Stomach (tissue), 9 donors: ENCODE data around the gene SERAC1. TPM values are rescaled to one million over a fixed set of nuclear protein-coding genes. Genes with fewer than 3 reads are reported as not detected.

ENCODE experiments used
- DNase-seq, 2 donors: peaks; one replicate each; pipeline versions ENCODE4 v3.0.0 to v3.0.0-alpha.2; 2013 to 2019
- H3K27ac ChIP-seq, 5 donors: fragments of 200-600 bp in 4 of 5; sonication (generic) in 4 of 5; one replicate each; pipeline ENCODE4 v1.5.1; 2013 to 2019; ENCODE audit warnings: mild to moderate bottlenecking in 1 of 5, moderate library complexity in 1 of 5
- H3K27me3 ChIP-seq, 3 donors: fragments of 200-600 bp; sonication (generic); one replicate each; pipeline ENCODE4 v1.5.1; 2017 to 2019; ENCODE audit warnings: mixed run types in 1 of 3
- H3K36me3 ChIP-seq, 4 donors: fragments of 200-600 bp; sonication (generic); 1 replicate in 3 of 4; 2 replicates in 1 of 4; pipeline ENCODE4 v1.5.1; 2016 to 2019
- H3K4me1 ChIP-seq, 4 donors: fragments of 200-600 bp; sonication (generic); one replicate each; pipeline ENCODE4 v1.5.1; 2016 to 2019
- H3K4me3 ChIP-seq, 4 donors: fragments of 200-600 bp; sonication (generic) in 3 of 4; one replicate each; pipeline ENCODE4 v1.5.1; 2016 to 2019; ENCODE audit warnings: mild to moderate bottlenecking in 1 of 4
- H3K9me3 ChIP-seq, 4 donors: fragments of 200-600 bp; sonication (generic); one replicate each; pipeline ENCODE4 v1.5.1; 2016 to 2019
- EP300 ChIP-seq: sonication (generic); formaldehyde crosslinking; IDR thresholded peaks from one replicate; pipeline ENCODE4 v1.6.1; 2017; ENCODE audit warnings: antibody characterized with exemption
- POLR2A ChIP-seq, 4 donors: fragments of 450-650 bp; IDR thresholded peaks; one replicate each; pipeline ENCODE4 v1.6.1; 2016; ENCODE audit warnings: antibody characterized with exemption in 4 of 4, control low read depth in 2 of 4, mild to moderate bottlenecking in 1 of 4, moderate library complexity in 1 of 4
- POLR2AphosphoS5 ChIP-seq, 3 donors: sonication (generic); formaldehyde crosslinking; IDR thresholded peaks; one replicate each; pipeline ENCODE4 v1.6.1; 2016; ENCODE audit warnings: antibody characterized with exemption in 3 of 3
- WGBS, 5 donors: extraction: QIAGEN DNeasy Blood & Tissue Kit in 3 of 5; methylation state at CpG; one replicate each; pipeline versions ENCODE4 v1.1.5 to v1.1.7; 2013 to 2018; 5-methylcytosine and 5-hydroxymethylcytosine counted together
- intact Hi-C: fragments of 100-400 bp; cut with DNase I; formaldehyde crosslinking; loops from one replicate; pipeline ENCODE4 v1.15.1; 2023; ENCODE audit warnings: low total_unique reads
- polyA plus RNA-seq, 3 donors: library from polyadenylated mRNA; stranded (reverse); fragments of 200-250 nt; gene quantifications; one replicate each; pipeline ENCODE4 v1.2.3, GENCODE V29; 2013
- total RNA-seq, 5 donors: library from RNA; depleted of rRNA; stranded (reverse); fragments of >200 nt; gene quantifications; one replicate each; pipeline versions ENCODE4 v1.1.0 to v1.2.3, GENCODE V29; 2014 to 2016
- TF ChIP-seq, protein P1 (sequence below), 7 experiments: fragments of 450-650 bp in 4 of 7; fragments of 200-600 bp in 3 of 7; sonication (generic) in 3 of 7; IDR thresholded peaks; one replicate each; pipeline ENCODE4 v1.5.1; 2016 to 2019; ENCODE audit warnings: antibody characterized with exemption in 7 of 7, control low read depth in 2 of 7, mild to moderate bottlenecking in 1 of 7
- donor health status: healthy with polysubstance abuse.
- donor health status: Bipolar disorder and iron deficiency.
- donor health status: healthy.

SERAC1 gene
- total and polyA plus RNA-seq, 8 donors, result 0.58 to 27.2 (median 4.3) TPM

DNA sequence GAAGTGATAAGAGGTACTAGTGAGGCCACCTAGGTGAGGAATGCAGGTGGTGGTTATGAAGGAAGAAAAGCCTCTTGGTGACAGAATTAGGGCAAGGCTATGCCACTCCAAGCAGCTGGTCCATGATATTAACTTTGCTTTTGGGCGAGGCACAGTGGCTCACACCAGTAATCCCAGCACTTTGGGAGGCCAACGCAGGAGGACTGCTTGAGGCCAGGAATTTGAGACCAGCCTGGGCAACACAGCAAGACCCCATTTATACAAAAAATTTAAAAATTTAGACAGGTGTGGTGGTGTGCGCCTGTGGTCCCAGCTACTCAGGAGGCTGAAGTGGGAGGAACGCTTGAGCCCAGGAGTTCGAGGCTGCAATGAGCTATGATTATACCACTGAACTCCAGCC lies 56.1 kb downstream of the SERAC1 start:
- WGBS, 5 donors, result 97 to 99% (median 97%) methylated on average over 5 of the region's 5 CpGs
- TF ChIP-seq, protein P1, sequence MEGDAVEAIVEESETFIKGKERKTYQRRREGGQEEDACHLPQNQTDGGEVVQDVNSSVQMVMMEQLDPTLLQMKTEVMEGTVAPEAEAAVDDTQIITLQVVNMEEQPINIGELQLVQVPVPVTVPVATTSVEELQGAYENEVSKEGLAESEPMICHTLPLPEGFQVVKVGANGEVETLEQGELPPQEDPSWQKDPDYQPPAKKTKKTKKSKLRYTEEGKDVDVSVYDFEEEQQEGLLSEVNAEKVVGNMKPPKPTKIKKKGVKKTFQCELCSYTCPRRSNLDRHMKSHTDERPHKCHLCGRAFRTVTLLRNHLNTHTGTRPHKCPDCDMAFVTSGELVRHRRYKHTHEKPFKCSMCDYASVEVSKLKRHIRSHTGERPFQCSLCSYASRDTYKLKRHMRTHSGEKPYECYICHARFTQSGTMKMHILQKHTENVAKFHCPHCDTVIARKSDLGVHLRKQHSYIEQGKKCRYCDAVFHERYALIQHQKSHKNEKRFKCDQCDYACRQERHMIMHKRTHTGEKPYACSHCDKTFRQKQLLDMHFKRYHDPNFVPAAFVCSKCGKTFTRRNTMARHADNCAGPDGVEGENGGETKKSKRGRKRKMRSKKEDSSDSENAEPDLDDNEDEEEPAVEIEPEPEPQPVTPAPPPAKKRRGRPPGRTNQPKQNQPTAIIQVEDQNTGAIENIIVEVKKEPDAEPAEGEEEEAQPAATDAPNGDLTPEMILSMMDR (IDR thresholded peaks at IDR 0.05), result no peak
- TF ChIP-seq POLR2A (IDR thresholded peaks at IDR 0.05) (no peak), POLR2AphosphoS5 (IDR thresholded peaks at IDR 0.05) (no peak)
- H3K4me1 ChIP-seq, result no peaks in the 10 kb centered on the region
- peaks cover 0 to 84% (median 75%) of the 10 kb centered on the region in 4 donors for H3K36me3 ChIP-seq
- intact Hi-C loops, result no loop called here
- H3K4me3 ChIP-seq, result no peak overlapping the region
- no peak overlapping the region for H3K27ac ChIP-seq
- H3K27me3 ChIP-seq, result no peaks in the 10 kb centered on the region
- H3K9me3 ChIP-seq, result no peaks in the 10 kb centered on the region
- no peak for DNase-seq

- no peak for DNase-seq
- H3K27me3 ChIP-seq, result no peaks in the 10 kb centered on the region
- TF ChIP-seq EP300 (no peak), POLR2A (IDR thresholded peaks at IDR 0.05) (no peak), POLR2AphosphoS5 (IDR thresholded peaks at IDR 0.05) (no peak)
- TF ChIP-seq, protein P1 (IDR thresholded peaks at IDR 0.05), result no peak
- H3K36me3 ChIP-seq, result peaks cover 0 to 76% (median 65%) of the 10 kb centered on the region in 4 donors
- H3K9me3 ChIP-seq, result no peaks in the 10 kb centered on the region
- intact Hi-C loops, result no loop called here
- no peak overlapping the region for H3K27ac ChIP-seq
- 88 to 90% (median 89%) methylated on average over 5 of the region's 5 CpGs for WGBS, 5 donors
- no peak overlapping the region for H3K4me3 ChIP-seq
- H3K4me1 ChIP-seq, result no peaks in the 10 kb centered on the region
Measured at GRCh38 chr6:158110986-158111385, 57.1 kb downstream of the SERAC1 start.

- Histone ChIP-seq H3K9me3 (no peaks in the 10 kb centered on the region), H3K27me3 (no peaks in the 10 kb centered on the region), H3K27ac (no peak overlapping the region), H3K36me3 (peaks cover 0 to 63% (median 53%) of the 10 kb centered on the region in 4 donors), H3K4me1 (no peaks in the 10 kb centered on the region), H3K4me3 (no peak overlapping the region)
- TF ChIP-seq, protein P1 (IDR thresholded peaks at IDR 0.05), result no peak
- TF ChIP-seq EP300 (no peak), POLR2AphosphoS5 (IDR thresholded peaks at IDR 0.05) (no peak), POLR2A (IDR thresholded peaks at IDR 0.05) (no peak)
- DNase-seq, result no peak
- WGBS, 5 donors, result 71 to 99% (median 94%) methylated on average over 2 of the region's 2 CpGs
- intact Hi-C loops, result no loop called here
Measured at GRCh38 chr6:158109748-158110147, 58.3 kb downstream of the SERAC1 start.

GRCh38 chr6:158104696-158105095 lies 63.4 kb downstream of the SERAC1 start:
- 79 to 90% (median 88%) methylated on average over 2 of the region's 2 CpGs for WGBS, 5 donors
- intact Hi-C loops, result no loop called here
- H3K27ac ChIP-seq, result no peak overlapping the region
- no peaks in the 10 kb centered on the region for H3K9me3 ChIP-seq
- H3K27me3 ChIP-seq, result no peaks in the 10 kb centered on the region
- H3K36me3 ChIP-seq, result peaks cover 0 to 13% (median 7%) of the 10 kb centered on the region in 4 donors
- DNase-seq, result no peak
- TF ChIP-seq POLR2A (IDR thresholded peaks at IDR 0.05) (no peak), POLR2AphosphoS5 (IDR thresholded peaks at IDR 0.05) (no peak)
- TF ChIP-seq, protein P1 (IDR thresholded peaks at IDR 0.05), result no peak
- H3K4me3 ChIP-seq, result no peak overlapping the region
- H3K4me1 ChIP-seq, result no peaks in the 10 kb centered on the region
